ENCODE results near the gene C1orf198.

Gene C1orf198

DNA sequence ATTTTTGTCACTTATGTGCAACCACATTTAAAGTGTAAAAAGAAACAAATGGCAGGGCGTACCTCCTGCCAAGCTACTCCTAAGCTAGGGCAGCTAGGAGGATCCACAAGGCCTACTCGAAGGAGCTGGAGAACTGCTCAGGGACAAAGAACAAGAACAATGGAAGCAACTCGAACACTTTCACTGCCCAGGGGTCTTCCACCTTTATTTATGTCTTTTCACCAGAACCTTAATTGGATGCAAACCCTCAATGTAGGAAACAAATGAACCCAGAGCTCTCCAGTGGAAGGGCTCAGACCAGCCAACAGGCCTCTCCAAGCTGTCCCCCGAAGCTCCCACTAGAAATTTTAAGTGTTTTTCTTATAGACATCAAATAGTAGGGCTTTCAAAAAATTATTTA lies 39.9 kb downstream of the C1orf198 start:
- peaks cover 19 to 56% of the 10 kb centered on the region in 2 donors for H3K27me3 Mint-ChIP-seq
- no peaks in the 10 kb centered on the region for H3K4me1 Mint-ChIP-seq (ENCODE audit: low read depth in 2 of 2)
- DNase-seq (no peak), ATAC-seq (replicated peaks) (no peak)
- no peak overlapping the region for H3K4me3 Mint-ChIP-seq
- H3K27ac Mint-ChIP-seq: no peak overlapping the region
- H3K36me3 Mint-ChIP-seq (ENCODE audit: insufficient read depth): no peaks in the 10 kb centered on the region
- H3K9me3 Mint-ChIP-seq: no peaks in the 10 kb centered on the region

DNA sequence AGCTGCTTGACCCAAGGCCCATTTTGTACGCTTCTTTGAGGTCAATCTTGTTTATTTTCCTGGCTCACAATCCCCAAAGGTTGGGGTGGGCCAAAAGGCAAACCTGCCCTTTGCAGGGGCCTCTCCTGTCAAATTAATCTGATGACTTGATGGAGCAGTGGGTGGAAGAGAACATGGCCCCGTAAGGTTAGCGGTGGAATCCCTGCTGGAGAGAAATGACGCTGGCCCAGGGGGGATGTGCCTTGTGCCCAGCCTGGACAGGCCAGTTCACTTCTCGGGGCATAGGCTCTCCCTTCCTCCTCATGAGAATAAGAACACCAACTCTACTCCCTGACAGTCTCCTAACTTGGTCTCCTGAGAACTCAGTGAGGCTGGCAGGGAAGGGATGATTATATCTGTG lies 40.5 kb downstream of the C1orf198 start:
- Mint-ChIP-seq H3K27me3 (peaks cover 14 to 50% of the 10 kb centered on the region in 2 donors), H3K9me3 (no peaks in the 10 kb centered on the region), H3K27ac (no peak overlapping the region)

DNA sequence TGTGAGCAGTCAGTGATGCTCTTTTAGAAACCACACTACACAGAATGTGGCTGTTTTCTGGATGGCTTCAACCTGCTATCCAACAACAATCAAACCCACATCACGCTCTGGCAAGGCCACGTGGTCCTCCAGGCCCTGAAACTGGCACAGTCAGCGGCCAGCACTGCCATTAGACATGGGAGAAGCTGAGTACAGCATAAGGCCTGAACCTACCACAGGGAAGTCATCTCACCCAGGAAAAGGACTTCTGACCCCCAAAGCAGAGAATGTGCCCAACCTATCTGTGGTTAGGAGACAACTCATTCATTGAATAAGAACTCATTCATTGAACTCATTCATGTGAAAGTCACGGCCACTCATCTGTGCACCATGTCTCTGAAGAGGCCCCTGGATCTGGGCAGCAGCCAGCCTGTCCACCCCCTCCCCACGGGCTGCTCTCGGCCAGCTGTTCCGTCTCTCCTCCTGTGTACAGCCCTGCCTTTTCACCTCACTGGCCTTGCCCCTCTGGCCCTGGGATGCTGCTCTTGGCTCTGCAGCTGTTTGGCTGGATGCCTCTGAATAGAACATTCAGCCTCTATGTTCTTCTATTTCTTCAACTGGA lies 41.1 kb downstream of the C1orf198 start:
- H3K4me3 Mint-ChIP-seq: no peak overlapping the region
- H3K4me1 Mint-ChIP-seq (ENCODE audit: low read depth in 2 of 2): no peaks in the 10 kb centered on the region
- no peak for ATAC-seq (replicated peaks)
- DNase-seq: no peak
- H3K27me3 Mint-ChIP-seq: peaks cover 11 to 44% of the 10 kb centered on the region in 2 donors
- no peaks in the 10 kb centered on the region for H3K36me3 Mint-ChIP-seq (ENCODE audit: insufficient read depth)
- no peaks in the 10 kb centered on the region for H3K9me3 Mint-ChIP-seq
- no peak overlapping the region for H3K27ac Mint-ChIP-seq

More for the DNA sequence above, 40.5 kb downstream of the C1orf198 start:
- ATAC-seq (replicated peaks) (no peak), DNase-seq (no peak)
- H3K4me1 Mint-ChIP-seq (ENCODE audit: low read depth in 2 of 2): no peaks in the 10 kb centered on the region
- H3K36me3 Mint-ChIP-seq (ENCODE audit: insufficient read depth): no peaks in the 10 kb centered on the region
- no peak overlapping the region for H3K4me3 Mint-ChIP-seq

DNA sequence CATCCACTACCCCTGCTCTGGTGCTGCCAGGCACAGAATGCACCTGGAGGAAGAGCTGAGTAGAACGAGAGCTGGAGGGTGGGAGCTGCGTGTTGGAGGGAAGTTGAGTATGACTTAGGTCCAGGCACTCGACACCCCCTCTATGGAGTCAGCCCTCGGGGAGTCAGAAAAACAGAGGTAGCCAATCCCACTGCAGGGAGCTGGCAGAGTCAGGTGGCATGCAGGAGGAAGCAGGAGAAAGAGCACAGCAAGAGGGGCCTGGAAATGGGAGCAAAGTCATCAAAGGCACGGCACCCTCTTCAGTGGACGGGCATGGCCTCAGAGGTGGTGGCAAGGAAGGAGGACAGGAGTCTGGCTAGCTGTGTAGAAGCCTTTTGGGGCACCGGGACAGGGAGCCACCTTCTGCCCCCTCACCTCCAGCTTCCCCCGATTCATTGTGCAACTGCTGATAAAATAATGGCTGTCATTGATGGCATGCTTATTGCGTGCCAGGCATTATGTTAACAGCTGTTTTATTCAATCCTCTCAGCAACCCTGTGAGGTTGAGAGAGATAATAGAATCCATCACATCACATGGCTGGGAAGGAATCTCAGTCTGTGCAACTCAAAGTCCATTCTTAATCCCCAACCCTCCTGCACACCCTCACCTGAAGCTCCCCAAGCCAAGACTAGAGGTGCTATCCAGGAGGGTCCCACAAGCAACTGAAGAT lies 42.0 kb downstream of the C1orf198 start:
- DNase-seq (no peak), ATAC-seq (replicated peaks) (no peak)
- Mint-ChIP-seq H3K9me3 (no peaks in the 10 kb centered on the region), H3K27me3 (peaks cover 15 to 46% of the 10 kb centered on the region in 2 donors), H3K4me3 (no peak overlapping the region), H3K36me3 (ENCODE audit: insufficient read depth) (no peaks in the 10 kb centered on the region), H3K27ac (no peak overlapping the region), H3K4me1 (ENCODE audit: low read depth in 2 of 2) (no peaks in the 10 kb centered on the region)

DNA sequence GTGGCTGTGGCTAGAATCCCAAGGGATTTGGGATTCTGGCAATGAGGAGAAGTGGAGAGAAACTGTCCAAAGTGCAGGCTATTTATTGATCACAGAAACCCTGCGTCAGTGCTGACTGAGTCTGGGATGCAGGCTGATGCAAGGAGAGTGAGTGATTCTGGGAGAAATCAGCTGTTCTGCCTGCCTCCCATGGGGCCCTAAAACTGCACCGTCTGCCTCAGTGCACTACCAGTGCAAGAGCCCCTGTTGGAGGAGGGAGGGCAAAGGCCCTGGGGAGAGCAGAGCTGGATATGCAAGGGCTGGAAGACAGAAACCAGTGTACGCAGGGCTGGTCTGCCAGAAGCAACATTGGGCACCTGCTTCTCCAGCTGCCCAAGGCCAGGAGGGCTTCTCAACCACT lies 42.6 kb downstream of the C1orf198 start:
- Mint-ChIP-seq H3K4me3 (no peak overlapping the region), H3K9me3 (no peaks in the 10 kb centered on the region), H3K36me3 (ENCODE audit: insufficient read depth) (no peaks in the 10 kb centered on the region), H3K27ac (no peak overlapping the region), H3K4me1 (ENCODE audit: low read depth in 2 of 2) (no peaks in the 10 kb centered on the region), H3K27me3 (peaks cover 21 to 51% of the 10 kb centered on the region in 2 donors)
- ATAC-seq (replicated peaks) (no peak), DNase-seq (no peak)

DNA sequence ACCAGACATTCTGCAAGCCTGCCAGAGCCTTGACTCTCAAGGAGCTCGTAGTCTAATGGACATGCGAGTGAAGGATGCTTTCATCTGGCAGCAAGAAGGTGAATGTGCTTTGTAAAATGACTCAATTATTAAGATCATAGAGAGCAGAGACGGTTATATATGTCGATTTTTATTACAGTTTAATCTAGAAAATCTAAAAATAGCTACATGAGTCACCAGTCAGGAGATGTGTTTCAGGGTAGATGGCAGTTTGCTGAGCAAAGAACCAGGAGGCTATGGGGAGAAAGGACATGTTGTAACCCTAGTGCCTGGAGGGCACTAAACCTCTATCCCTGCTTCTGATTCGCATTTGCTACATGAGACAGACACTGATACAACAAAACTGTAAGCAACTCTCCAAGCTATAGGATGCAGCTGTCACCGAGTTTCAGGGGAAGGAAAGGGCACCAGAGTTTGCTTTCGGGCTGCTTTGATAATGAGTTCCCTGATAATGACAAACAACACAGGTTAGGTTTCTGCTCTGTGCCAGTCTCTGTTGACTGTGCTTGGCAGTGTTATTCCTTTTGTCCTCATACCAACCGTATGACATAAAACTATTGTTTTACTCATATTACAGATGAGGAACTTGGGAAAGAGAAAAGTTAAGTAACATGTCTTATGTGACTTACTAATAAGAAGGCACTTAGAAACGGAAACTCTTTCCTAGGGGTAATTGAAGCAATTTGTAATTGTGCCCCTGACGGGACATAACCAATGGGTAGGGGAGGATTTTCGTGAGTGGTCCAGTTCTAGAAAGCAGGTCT lies 43.2 kb downstream of the C1orf198 start:
- H3K4me1 Mint-ChIP-seq (ENCODE audit: low read depth in 2 of 2): no peaks in the 10 kb centered on the region
- no peak overlapping the region for H3K27ac Mint-ChIP-seq
- peaks cover 23 to 58% of the 10 kb centered on the region in 2 donors for H3K27me3 Mint-ChIP-seq
- H3K36me3 Mint-ChIP-seq (ENCODE audit: insufficient read depth): no peaks in the 10 kb centered on the region
- ATAC-seq (replicated peaks) (no peak), DNase-seq (no peak)
- H3K9me3 Mint-ChIP-seq: no peaks in the 10 kb centered on the region
- no peak overlapping the region for H3K4me3 Mint-ChIP-seq

DNA sequence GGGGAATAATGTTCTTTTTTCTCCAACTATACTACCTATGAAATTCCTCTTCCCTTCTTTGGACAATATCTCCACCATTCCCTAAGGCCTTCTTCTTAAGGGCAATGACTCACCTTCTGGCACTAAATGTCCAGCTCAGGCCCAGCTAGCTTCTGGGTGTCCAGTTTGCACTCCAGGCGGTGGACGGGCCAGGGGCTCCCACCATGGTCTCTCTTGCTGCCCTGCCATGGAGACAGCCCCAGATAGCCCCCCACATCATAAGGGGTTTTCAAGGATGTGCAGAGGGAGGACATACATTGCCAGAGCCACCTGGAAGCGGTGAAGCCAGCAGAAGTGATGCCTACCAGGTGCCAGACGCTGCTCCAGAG lies 43.8 kb downstream of the C1orf198 start:
- Mint-ChIP-seq H3K4me3 (no peak overlapping the region), H3K36me3 (ENCODE audit: insufficient read depth) (no peaks in the 10 kb centered on the region), H3K27me3 (peaks cover 23 to 64% of the 10 kb centered on the region in 2 donors), H3K9me3 (no peaks in the 10 kb centered on the region), H3K27ac (no peak overlapping the region), H3K4me1 (ENCODE audit: low read depth in 2 of 2) (no peaks in the 10 kb centered on the region)
- no peak for ATAC-seq (replicated peaks)
- DNase-seq: no peak

DNA sequence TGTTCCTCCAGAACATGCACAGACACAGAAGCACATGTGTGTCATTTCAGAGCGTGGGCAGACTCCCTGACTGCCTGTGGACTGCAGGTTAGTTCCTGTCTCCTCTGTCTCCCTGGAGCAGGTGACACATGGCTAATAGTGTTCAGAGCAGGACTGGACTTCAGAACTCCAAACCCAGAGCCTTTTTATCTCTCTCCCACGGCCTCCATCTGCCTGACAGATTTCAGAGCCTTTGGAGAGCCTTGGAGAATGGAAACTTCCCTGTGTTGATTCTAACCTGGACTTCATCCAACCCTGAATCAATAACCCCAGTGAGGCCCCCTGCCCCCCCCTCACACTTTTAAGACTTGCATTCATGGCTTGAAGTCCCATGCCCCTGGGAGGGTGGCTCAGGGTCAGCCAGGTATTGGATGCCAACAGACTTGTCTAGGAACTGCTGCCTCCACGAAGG lies 44.4 kb downstream of the C1orf198 start:
- no peaks in the 10 kb centered on the region for H3K4me1 Mint-ChIP-seq (ENCODE audit: low read depth in 2 of 2)
- ATAC-seq (replicated peaks) (no peak), DNase-seq (no peak)
- H3K27me3 Mint-ChIP-seq: peaks cover 23 to 69% of the 10 kb centered on the region in 2 donors
- H3K4me3 Mint-ChIP-seq: no peak overlapping the region
- no peaks in the 10 kb centered on the region for H3K36me3 Mint-ChIP-seq (ENCODE audit: insufficient read depth)
- H3K9me3 Mint-ChIP-seq: no peaks in the 10 kb centered on the region
- no peak overlapping the region for H3K27ac Mint-ChIP-seq

DNA sequence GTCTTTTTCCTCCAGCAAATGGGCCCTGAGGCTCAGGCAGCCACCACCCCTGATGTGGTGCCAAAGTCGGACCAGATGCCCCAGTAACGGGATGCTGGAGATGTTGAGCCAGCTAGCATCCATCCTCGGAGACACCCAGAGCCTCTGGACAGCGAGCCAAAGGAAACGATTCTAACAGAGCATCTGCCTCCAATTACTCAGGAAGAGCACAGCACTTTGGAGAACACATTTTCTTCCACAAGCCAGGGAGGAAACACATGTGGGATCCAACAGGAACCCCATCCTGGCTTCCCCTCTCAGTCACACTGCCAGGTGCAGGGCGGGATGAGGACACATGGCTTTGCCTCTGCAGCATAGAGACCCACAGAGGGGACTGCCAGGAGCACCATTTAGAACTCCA lies 44.9 kb downstream of the C1orf198 start:
- H3K4me1 Mint-ChIP-seq (ENCODE audit: low read depth in 2 of 2): no peaks in the 10 kb centered on the region
- no peak for DNase-seq
- H3K27me3 Mint-ChIP-seq: peaks cover 28 to 74% of the 10 kb centered on the region in 2 donors
- H3K9me3 Mint-ChIP-seq: no peaks in the 10 kb centered on the region
- H3K36me3 Mint-ChIP-seq (ENCODE audit: insufficient read depth): no peaks in the 10 kb centered on the region
- H3K27ac Mint-ChIP-seq: no peak overlapping the region
- H3K4me3 Mint-ChIP-seq: no peak overlapping the region
- no peak for ATAC-seq (replicated peaks)

DNA sequence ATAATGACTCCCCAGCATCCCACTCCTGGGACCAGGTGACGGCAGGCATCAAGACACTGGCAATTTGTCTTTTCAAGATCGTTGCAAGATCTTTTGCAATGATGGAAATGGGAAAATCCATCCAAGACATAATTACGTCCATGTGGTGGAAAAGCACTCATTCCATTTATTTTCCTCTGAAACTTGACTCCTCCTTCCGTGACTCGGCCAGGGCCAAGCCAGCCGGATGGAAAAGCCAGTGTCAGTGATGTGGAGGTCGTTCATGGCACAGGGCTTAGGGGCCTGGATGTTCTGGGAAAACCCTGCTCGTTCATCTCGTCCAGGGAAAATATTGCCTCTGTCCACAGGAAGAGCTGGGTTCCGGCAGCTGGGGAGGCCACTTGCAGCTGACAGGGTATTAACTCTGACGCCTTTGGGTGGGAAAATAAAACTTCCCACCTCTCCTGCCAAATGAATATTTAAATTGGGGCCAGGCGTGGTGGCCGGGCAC lies 46.2 kb downstream of the C1orf198 start:
- no peak for ATAC-seq (replicated peaks)
- Mint-ChIP-seq H3K27ac (no peak overlapping the region), H3K27me3 (peaks cover 38 to 79% of the 10 kb centered on the region in 2 donors), H3K4me1 (ENCODE audit: low read depth in 2 of 2) (no peaks in the 10 kb centered on the region), H3K9me3 (no peaks in the 10 kb centered on the region), H3K4me3 (no peak overlapping the region), H3K36me3 (ENCODE audit: insufficient read depth) (no peaks in the 10 kb centered on the region)
- DNase-seq: no peak

DNA sequence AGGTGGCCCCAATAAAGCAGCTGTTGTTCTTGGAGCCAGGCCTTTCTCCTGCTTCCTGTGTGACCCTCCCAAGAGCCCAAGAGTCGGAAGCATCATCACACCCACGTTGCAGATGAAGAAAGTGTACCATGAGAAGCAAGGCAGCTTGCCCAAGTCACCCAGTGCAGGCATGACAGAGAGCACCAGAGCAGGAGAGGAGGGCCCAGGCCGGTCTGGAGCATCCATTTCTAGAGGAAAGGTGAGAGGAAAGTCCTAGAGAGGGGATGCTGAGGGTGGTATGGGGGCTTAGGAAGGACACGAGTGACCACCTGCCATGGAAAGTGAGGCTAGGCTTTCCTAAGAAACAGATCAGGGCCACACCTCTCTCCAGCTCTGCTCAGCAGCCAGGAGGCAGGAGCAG lies 47.0 kb downstream of the C1orf198 start:
- H3K4me1 Mint-ChIP-seq (ENCODE audit: low read depth in 2 of 2): no peaks in the 10 kb centered on the region
- H3K27me3 Mint-ChIP-seq: peaks cover 38 to 75% of the 10 kb centered on the region in 2 donors

DNA sequence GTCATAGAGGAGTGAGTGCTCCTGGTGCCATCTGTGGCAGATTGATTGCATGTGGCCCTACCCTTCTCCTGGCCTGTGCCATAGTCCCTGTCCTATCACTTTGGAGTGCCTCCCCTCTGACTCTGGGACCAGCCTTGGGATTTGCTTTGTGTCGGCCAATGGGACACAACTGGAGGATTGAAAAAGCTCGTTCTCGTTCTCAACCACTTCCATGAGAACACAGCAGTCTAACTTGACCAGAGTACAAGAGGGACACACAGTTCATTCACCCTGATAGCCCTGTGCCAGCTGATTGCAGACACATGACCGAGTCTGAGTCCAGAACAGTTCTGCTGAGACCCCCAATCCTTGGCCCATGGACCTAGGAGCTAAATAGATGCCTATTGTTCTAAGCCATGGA lies 47.8 kb downstream of the C1orf198 start:
- Mint-ChIP-seq H3K4me3 (no peak overlapping the region), H3K4me1 (ENCODE audit: low read depth in 2 of 2) (no peaks in the 10 kb centered on the region), H3K36me3 (ENCODE audit: insufficient read depth) (no peaks in the 10 kb centered on the region), H3K27me3 (peaks cover 36 to 71% of the 10 kb centered on the region in 2 donors), H3K9me3 (no peaks in the 10 kb centered on the region), H3K27ac (no peak overlapping the region)
- ATAC-seq (replicated peaks) (no peak), DNase-seq (no peak)

More for the DNA sequence above, 47.0 kb downstream of the C1orf198 start:
- DNase-seq (no peak), ATAC-seq (replicated peaks) (no peak)
- no peaks in the 10 kb centered on the region for H3K9me3 Mint-ChIP-seq
- no peaks in the 10 kb centered on the region for H3K36me3 Mint-ChIP-seq (ENCODE audit: insufficient read depth)
- H3K4me3 Mint-ChIP-seq: no peak overlapping the region
- H3K27ac Mint-ChIP-seq: no peak overlapping the region

DNA sequence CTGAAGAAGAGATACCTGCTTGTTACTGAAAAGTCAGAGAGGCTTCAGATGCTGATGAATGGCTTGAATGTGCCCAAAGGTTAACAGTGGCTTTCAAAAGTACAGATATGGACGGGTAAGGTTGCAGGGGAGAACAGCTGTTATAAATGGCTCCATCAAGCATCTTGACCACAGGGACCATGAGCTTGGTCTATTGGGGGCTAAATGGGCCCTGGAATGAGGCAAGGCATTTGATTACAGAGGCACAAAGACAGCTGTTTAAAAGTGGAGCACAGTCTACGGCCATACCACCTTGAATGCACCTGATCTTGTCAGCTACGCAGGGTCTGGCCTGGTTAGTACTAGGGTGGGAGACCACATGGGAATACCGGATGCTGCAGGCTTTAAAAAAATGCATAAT lies 48.3 kb downstream of the C1orf198 start:
- Mint-ChIP-seq H3K9me3 (no peaks in the 10 kb centered on the region), H3K36me3 (ENCODE audit: insufficient read depth) (no peaks in the 10 kb centered on the region), H3K4me3 (no peak overlapping the region), H3K27me3 (peaks cover 40 to 71% of the 10 kb centered on the region in 2 donors), H3K27ac (no peak overlapping the region), H3K4me1 (ENCODE audit: low read depth in 2 of 2) (no peaks in the 10 kb centered on the region)
- no peak for DNase-seq
- no peak for ATAC-seq (replicated peaks)

Measured in effector memory CD8-positive, alpha-beta T cell (primary cell).